Ascending aorta (tissue), 2 donors: Measurements from ENCODE around the gene FGGY. TPM values are rescaled to one million over a fixed set of nuclear protein-coding genes. Genes with fewer than 3 reads are reported as not detected.

Experiments
- DNase-seq, 2 donors: peaks; one replicate each; pipeline ENCODE4 v3.0.0-alpha.2; 2019; ENCODE audit warnings: low spot score in 2 of 2
- H3K27ac ChIP-seq, 2 donors: fragments of 200-600 bp; sonication (generic); one replicate each; pipeline ENCODE4 v1.5.1; 2016 to 2017; ENCODE audit warnings: mild to moderate bottlenecking in 1 of 2
- H3K27me3 ChIP-seq: fragments of 200-600 bp; sonication (generic); one replicate; pipeline ENCODE4 v1.5.1; 2017
- H3K36me3 ChIP-seq, 2 donors: fragments of 200-600 bp; sonication (generic); one replicate each; pipeline ENCODE4 v1.5.1; 2016
- H3K4me1 ChIP-seq, 2 donors: fragments of 200-600 bp; sonication (generic); one replicate each; pipeline ENCODE4 v1.5.1; 2016 to 2017; ENCODE audit warnings: mild to moderate bottlenecking in 1 of 2
- H3K4me3 ChIP-seq, 2 donors: fragments of 200-600 bp; sonication (generic); one replicate each; pipeline ENCODE4 v1.5.1; 2016 to 2017; ENCODE audit warnings: mild to moderate bottlenecking in 1 of 2
- H3K9me3 ChIP-seq, 2 donors: fragments of 200-600 bp; sonication (generic); one replicate each; pipeline ENCODE4 v1.5.1; 2016
- CTCF ChIP-seq, 3 experiments: fragments of 200-600 bp in 2 of 3; fragments of 450-650 bp in 1 of 3; sonication (generic) in 2 of 3; IDR thresholded peaks; one replicate each; pipeline ENCODE4 v1.5.1; 2016 to 2019; ENCODE audit warnings: antibody characterized with exemption in 3 of 3, mild to moderate bottlenecking in 1 of 3, moderate library complexity in 1 of 3
- intact Hi-C: fragments of 100-400 bp; cut with DNase I; formaldehyde crosslinking; loops from one replicate; pipeline ENCODE4 v1.15.1; 2023
- total RNA-seq: library from RNA; depleted of rRNA; stranded (reverse); fragments of >200 nt; gene quantifications from one replicate; pipeline ENCODE4 v1.1.0, GENCODE V29; 2016

FGGY gene
- total RNA-seq, 1 donor from 2014 or later = 7.0 TPM

GRCh38 chr1:59768792-59769735 is 472.2 kb downstream of the FGGY start:
- no peak for TF ChIP-seq CTCF (IDR thresholded peaks at IDR 0.05)
- Histone ChIP-seq H3K36me3 (no peaks in the 10 kb centered on the region), H3K9me3 (no peaks in the 10 kb centered on the region), H3K27ac (no peak overlapping the region), H3K4me3 (no peak overlapping the region), H3K27me3 (no peaks in the 10 kb centered on the region), H3K4me1 (no peaks in the 10 kb centered on the region)
- no peak for DNase-seq
- intact Hi-C loops = no loop called here

- H3K4me3 ChIP-seq = no peak overlapping the region
- DNase-seq = no peak
- intact Hi-C loops = no loop called here
- TF ChIP-seq CTCF (IDR thresholded peaks at IDR 0.05) = no peak
- H3K27ac ChIP-seq = no peak overlapping the region
- no peaks in the 10 kb centered on the region for H3K36me3 ChIP-seq
- H3K9me3 ChIP-seq = no peaks in the 10 kb centered on the region
- H3K4me1 ChIP-seq = no peaks in the 10 kb centered on the region
- no peaks in the 10 kb centered on the region for H3K27me3 ChIP-seq
These were observed 472.8 kb downstream of the FGGY start for GRCh38 chr1:59769736-59770095.

GRCh38 chr1:59771361-59771760 is 474.5 kb downstream of the FGGY start:
- no peak for TF ChIP-seq CTCF (IDR thresholded peaks at IDR 0.05)
- Histone ChIP-seq H3K9me3 (no peaks in the 10 kb centered on the region), H3K4me1 (no peaks in the 10 kb centered on the region), H3K36me3 (no peaks in the 10 kb centered on the region), H3K27ac (no peak overlapping the region), H3K27me3 (no peaks in the 10 kb centered on the region), H3K4me3 (no peak overlapping the region)
- intact Hi-C loops = no loop called here
- no peak for DNase-seq

- Histone ChIP-seq H3K9me3 (no peaks in the 10 kb centered on the region), H3K4me1 (no peaks in the 10 kb centered on the region), H3K27me3 (no peaks in the 10 kb centered on the region), H3K36me3 (no peaks in the 10 kb centered on the region), H3K4me3 (no peak overlapping the region), H3K27ac (no peak overlapping the region)
- TF ChIP-seq CTCF (IDR thresholded peaks at IDR 0.05) = no peak
- no peak for DNase-seq
- intact Hi-C loops = no loop called here
These were observed 478.6 kb downstream of the FGGY start for GRCh38 chr1:59775480-59775879.

GRCh38 chr1:59776960-59777852 is 480.3 kb downstream of the FGGY start:
- no peaks in the 10 kb centered on the region for H3K9me3 ChIP-seq
- intact Hi-C loops = no loop called here

More at GRCh38 chr1:59776960-59777852, 480.3 kb downstream of the FGGY start:
- Histone ChIP-seq H3K4me1 (no peaks in the 10 kb centered on the region), H3K4me3 (no peak overlapping the region), H3K36me3 (no peaks in the 10 kb centered on the region), H3K27me3 (no peaks in the 10 kb centered on the region), H3K27ac (no peak overlapping the region)
- TF ChIP-seq CTCF (IDR thresholded peaks at IDR 0.05) = no peak
- DNase-seq = no peak
